AG09309 (cell line): ENCODE measurements around the gene MPDZ.

Experiments
- DNase-seq: peaks from one replicate; pipeline ENCODE4 v3.0.0-alpha.2; 2010; ENCODE audit warnings: low read depth
- H3K4me3 ChIP-seq: 2 replicates; pipeline ENCODE4 v1.5.1; 2011; ENCODE audit warnings: mild to moderate bottlenecking, low read depth, low read length, moderate library complexity; ENCODE audit not compliant: control insufficient read depth
- CTCF ChIP-seq: IDR thresholded peaks from 2 replicates; pipeline ENCODE4 v1.5.1; 2011; ENCODE audit warnings: mild to moderate bottlenecking, low read depth, low read length, inconsistent platforms; ENCODE audit not compliant: insufficient read depth, control insufficient read depth; ENCODE audit errors: missing control alignments

MPDZ gene

GRCh38 chr9:13189362-13189761, 90.1 kb downstream of the MPDZ start:
- no peak for TF ChIP-seq CTCF
- no peak overlapping the region for H3K4me3 ChIP-seq
- DNase-seq = no peak

GRCh38 chr9:13186774-13187173, 92.7 kb downstream of the MPDZ start:
- TF ChIP-seq CTCF = no peak
- no peak overlapping the region for H3K4me3 ChIP-seq
- DNase-seq = no peak

GRCh38 chr9:13186091-13186490, 93.4 kb downstream of the MPDZ start:
- TF ChIP-seq CTCF = no peak
- no peak for DNase-seq
- no peak overlapping the region for H3K4me3 ChIP-seq

- DNase-seq = no peak
- TF ChIP-seq CTCF = no peak
- no peak overlapping the region for H3K4me3 ChIP-seq
Measured at GRCh38 chr9:13181652-13182051, 97.8 kb downstream of the MPDZ start.

- no peak for TF ChIP-seq CTCF
- H3K4me3 ChIP-seq = no peak overlapping the region
- no peak for DNase-seq
Measured at GRCh38 chr9:13179257-13179656, 100.2 kb downstream of the MPDZ start.

- H3K4me3 ChIP-seq = no peak overlapping the region
- TF ChIP-seq CTCF = no peak
- DNase-seq = no peak
Measured at GRCh38 chr9:13175732-13176131, 103.8 kb downstream of the MPDZ start.

GRCh38 chr9:13174906-13175639, 104.4 kb downstream of the MPDZ start:
- no peak for DNase-seq
- H3K4me3 ChIP-seq = no peak overlapping the region
- TF ChIP-seq CTCF = no peak
